Neural progenitor cell (in vitro differentiated cells): ENCODE results near the gene KLHDC8A. TPM values are rescaled to one million over a fixed set of nuclear protein-coding genes. Genes with fewer than 3 reads are reported as not detected.

ENCODE experiments used
- DNase-seq: peaks from one replicate; pipeline ENCODE4 v3.0.0-alpha.2; 2016; ENCODE audit warnings: low spot score
- H2AFZ ChIP-seq: fragments of 200-600 bp; sonication (generic); replicated peaks from 2 replicates; pipeline ENCODE4 v1.6.1; 2016; ENCODE audit warnings: antibody characterized with exemption
- H3F3A ChIP-seq: fragments of 200-600 bp; sonication (generic); 2 replicates; pipeline ENCODE4 v1.6.1; 2016; ENCODE audit warnings: antibody characterized with exemption, low read depth
- H3K27ac ChIP-seq: fragments of 200-600 bp; sonication (generic); 2 replicates; pipeline ENCODE4 v1.5.1; 2016; ENCODE audit warnings: mild to moderate bottlenecking
- H3K27me3 ChIP-seq: fragments of 200-600 bp; sonication (generic); 2 replicates; pipeline ENCODE4 v1.6.1; 2016; ENCODE audit warnings: mild to moderate bottlenecking, moderate library complexity
- H3K36me3 ChIP-seq: fragments of 200-600 bp; sonication (generic); 2 replicates; pipeline ENCODE4 v1.5.1; 2016
- H3K4me1 ChIP-seq: fragments of 200-600 bp; sonication (generic); 2 replicates; pipeline ENCODE4 v1.6.1; 2016; ENCODE audit warnings: mixed run types
- H3K4me2 ChIP-seq: fragments of 200-600 bp; sonication (generic); 2 replicates; pipeline ENCODE4 v1.6.1; 2016
- H3K4me3 ChIP-seq: fragments of 200-600 bp; sonication (generic); 2 replicates; pipeline ENCODE4 v1.5.1; 2016
- H3K79me2 ChIP-seq: fragments of 200-600 bp; sonication (generic); 2 replicates; pipeline ENCODE4 v1.6.1; 2016; ENCODE audit warnings: low read depth
- H3K9ac ChIP-seq: fragments of 200-600 bp; sonication (generic); 2 replicates; pipeline ENCODE4 v1.6.1; 2016
- H3K9me3 ChIP-seq: fragments of 200-600 bp; sonication (generic); 2 replicates; pipeline ENCODE4 v1.5.1; 2016; ENCODE audit warnings: low read depth
- H4K20me1 ChIP-seq: fragments of 200-600 bp; sonication (generic); 2 replicates; pipeline ENCODE4 v1.6.1; 2016; ENCODE audit warnings: low read depth
- H3K27ac Mint-ChIP-seq: 3 replicates; pipeline ENCODE4 v1.8.0; 2021; ENCODE audit warnings: mixed read lengths
- H3K27me3 Mint-ChIP-seq: 2 replicates; pipeline ENCODE4 v1.8.0; 2022; ENCODE audit warnings: low read depth, mild to moderate bottlenecking, inconsistent platforms, moderate library complexity, mixed read lengths; ENCODE audit not compliant: insufficient read depth
- H3K36me3 Mint-ChIP-seq: 3 replicates; pipeline ENCODE4 v1.8.0; 2021; ENCODE audit warnings: mixed read lengths
- H3K4me1 Mint-ChIP-seq: 3 replicates; pipeline ENCODE4 v1.8.0; 2021; ENCODE audit warnings: mixed read lengths
- H3K4me3 Mint-ChIP-seq: 3 replicates; pipeline ENCODE4 v1.8.0; 2021; ENCODE audit warnings: mild to moderate bottlenecking, moderate library complexity, mixed read lengths
- H3K9me3 Mint-ChIP-seq: 3 replicates; pipeline ENCODE4 v1.8.0; 2020; ENCODE audit warnings: mixed read lengths
- CTCF ChIP-seq: fragments of 200-600 bp; sonication (generic); IDR thresholded peaks from 2 replicates; pipeline ENCODE4 v1.5.1; 2017; ENCODE audit warnings: antibody characterized with exemption, mild to moderate bottlenecking
- EZH2 ChIP-seq: fragments of 200-600 bp; sonication (generic); IDR thresholded peaks from 2 replicates; pipeline ENCODE4 v1.6.1; 2017; ENCODE audit warnings: antibody characterized with exemption, mild to moderate bottlenecking, moderate library complexity
- EZH2phosphoT487 ChIP-seq: fragments of 200-600 bp; sonication (generic); IDR thresholded peaks from 2 replicates; pipeline ENCODE4 v1.6.1; 2017; ENCODE audit warnings: antibody characterized with exemption
- total RNA-seq: library from RNA; depleted of rRNA; stranded (reverse); fragments of >200 nt; gene quantifications from 2 replicates; pipeline ENCODE4 v1.2.3, GENCODE V29; 2015; ENCODE audit warnings: low replicate concordance

KLHDC8A gene
- total RNA-seq, 1 donor from 2014 or later: 9.7 TPM

- DNase-seq: no peak
- H3K4me2 ChIP-seq: peak overlapping the region; percentile 69
- no peak overlapping the region for H3K9ac ChIP-seq
- H4K20me1 ChIP-seq: no peaks in the 10 kb centered on the region
- H3F3A ChIP-seq: peaks cover 85% of the 10 kb centered on the region
- H3K4me1 Mint-ChIP-seq: peaks cover 84% of the 10 kb centered on the region
- H3K27ac ChIP-seq: peak overlapping the region; percentile 99
- no peaks in the 10 kb centered on the region for H3K9me3 Mint-ChIP-seq
- no peak for TF ChIP-seq CTCF
- no peak overlapping the region for H2AFZ ChIP-seq
- no peaks in the 10 kb centered on the region for H3K9me3 ChIP-seq
- H3K79me2 ChIP-seq: peaks cover 21% of the 10 kb centered on the region
- peak overlapping the region; percentile 99 for H3K27ac Mint-ChIP-seq
- H3K36me3 ChIP-seq: no peaks in the 10 kb centered on the region
- no peak overlapping the region for H3K4me3 ChIP-seq
- H3K36me3 Mint-ChIP-seq: no peaks in the 10 kb centered on the region
- H3K27me3 Mint-ChIP-seq: peaks cover 15% of the 10 kb centered on the region
- no peak overlapping the region for H3K4me3 Mint-ChIP-seq
- no peaks in the 10 kb centered on the region for H3K27me3 ChIP-seq
- peaks cover 77% of the 10 kb centered on the region for H3K4me1 ChIP-seq
These were observed 60.6 kb downstream of the KLHDC8A start for GRCh38 chr1:205296154-205296553.

GRCh38 chr1:205294934-205295333, 61.8 kb downstream of the KLHDC8A start:
- H3F3A ChIP-seq: peaks cover 73% of the 10 kb centered on the region
- no peak overlapping the region for H2AFZ ChIP-seq
- H3K9me3 Mint-ChIP-seq: no peaks in the 10 kb centered on the region
- peaks cover 19% of the 10 kb centered on the region for H3K79me2 ChIP-seq
- peaks cover 72% of the 10 kb centered on the region for H3K4me1 Mint-ChIP-seq
- DNase-seq: no peak
- no peaks in the 10 kb centered on the region for H3K27me3 ChIP-seq
- H3K4me3 Mint-ChIP-seq: peak overlapping the region; percentile 38
- peak overlapping the region; percentile 99 for H3K27ac Mint-ChIP-seq
- peaks cover 65% of the 10 kb centered on the region for H3K4me1 ChIP-seq
- H3K27me3 Mint-ChIP-seq: peaks cover 9% of the 10 kb centered on the region
- H3K9me3 ChIP-seq: no peaks in the 10 kb centered on the region
- H3K9ac ChIP-seq: no peak overlapping the region
- no peaks in the 10 kb centered on the region for H3K36me3 ChIP-seq
- TF ChIP-seq EZH2phosphoT487 (no peak), EZH2 (no peak), CTCF (no peak)
- H3K4me2 ChIP-seq: peak overlapping the region; percentile 69
- H4K20me1 ChIP-seq: no peaks in the 10 kb centered on the region
- peak overlapping the region; percentile 12 for H3K4me3 ChIP-seq
- H3K27ac ChIP-seq: peak overlapping the region; percentile 99
- H3K36me3 Mint-ChIP-seq: no peaks in the 10 kb centered on the region

DNA sequence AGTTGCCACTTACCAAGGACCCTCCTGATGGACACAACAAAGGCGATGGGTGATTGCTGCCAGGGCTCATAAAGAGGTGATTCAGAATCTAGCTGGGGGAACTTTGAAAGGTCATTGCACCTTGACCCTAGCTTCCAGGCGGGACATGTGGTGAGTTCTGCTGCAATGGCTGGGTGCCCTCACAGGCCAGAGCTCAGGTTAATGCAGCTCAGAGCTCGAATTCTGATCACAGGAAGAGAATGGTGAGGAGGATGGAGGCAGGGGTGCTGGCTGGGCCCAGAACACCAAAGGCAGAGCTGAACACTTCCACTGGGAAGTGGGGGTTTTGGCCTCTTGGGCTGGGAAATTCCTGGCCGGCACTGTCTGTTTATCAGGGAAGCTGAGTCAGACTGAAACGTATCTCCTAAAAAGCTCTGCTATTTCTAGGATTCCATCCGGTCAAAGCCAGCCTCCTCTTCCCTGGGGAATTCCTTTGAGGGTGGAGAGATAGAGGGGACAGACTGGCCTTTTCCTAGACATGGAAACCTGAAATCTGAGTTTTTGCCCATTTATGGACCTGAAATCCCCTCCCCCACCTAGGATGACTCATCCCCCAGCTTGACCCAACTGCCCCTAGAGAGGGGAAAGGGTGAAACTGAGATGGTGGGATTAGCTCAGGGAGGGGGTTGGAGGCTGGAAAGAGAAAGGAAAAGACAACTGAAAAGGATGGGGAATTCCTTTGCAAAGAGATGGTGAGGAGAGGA, 62.4 kb downstream of the KLHDC8A start:
- peaks cover 61% of the 10 kb centered on the region for H3K4me1 ChIP-seq
- H3K27me3 ChIP-seq: no peaks in the 10 kb centered on the region
- H3K36me3 ChIP-seq: no peaks in the 10 kb centered on the region
- no peaks in the 10 kb centered on the region for H3K9me3 ChIP-seq
- peak overlapping the region; percentile 99 for H3K27ac Mint-ChIP-seq
- H3K79me2 ChIP-seq: peaks cover 17% of the 10 kb centered on the region
- peak overlapping the region; percentile 12 for H3K4me3 ChIP-seq
- peak overlapping the region; percentile 69 for H3K4me2 ChIP-seq
- H2AFZ ChIP-seq: no peak overlapping the region
- no peak overlapping the region for H3K9ac ChIP-seq
- peak; percentile 83 for DNase-seq
- TF ChIP-seq CTCF (no peak), EZH2phosphoT487 (no peak), EZH2 (no peak)
- peak overlapping the region; percentile 69 for H3K4me3 Mint-ChIP-seq
- no peaks in the 10 kb centered on the region for H4K20me1 ChIP-seq
- no peaks in the 10 kb centered on the region for H3K36me3 Mint-ChIP-seq
- H3K27me3 Mint-ChIP-seq: peaks cover 9% of the 10 kb centered on the region
- no peaks in the 10 kb centered on the region for H3K9me3 Mint-ChIP-seq
- H3K27ac ChIP-seq: peak overlapping the region; percentile 99
- peaks cover 67% of the 10 kb centered on the region for H3F3A ChIP-seq
- peaks cover 68% of the 10 kb centered on the region for H3K4me1 Mint-ChIP-seq
